ENCODE data around the gene SVBP.

Gene SVBP

GRCh38 chr1:42806171-42806570, 11.0 kb downstream of the SVBP start:
- DNase-seq (ENCODE audit: low read depth in 2 of 2), result no peak

GRCh38 chr1:42801832-42802473, 15.2 kb downstream of the SVBP start:
- peak; percentile 53 to 54 for DNase-seq (ENCODE audit: low read depth in 2 of 2)

- no peak for DNase-seq (ENCODE audit: low read depth in 2 of 2)
Measured at GRCh38 chr1:42797979-42798378, 19.2 kb downstream of the SVBP start.

- DNase-seq (ENCODE audit: low read depth in 2 of 2), result no peak
Measured at GRCh38 chr1:42797414-42797813, 19.8 kb downstream of the SVBP start.

- no peak for DNase-seq (ENCODE audit: low read depth in 2 of 2)
Measured at GRCh38 chr1:42793824-42794223, 23.4 kb downstream of the SVBP start.

GRCh38 chr1:42788021-42788420, 29.2 kb downstream of the SVBP start:
- no peak for DNase-seq (ENCODE audit: low read depth in 2 of 2)

GRCh38 chr1:42786097-42786496, 31.1 kb downstream of the SVBP start:
- DNase-seq (ENCODE audit: low read depth in 2 of 2), result no peak

GRCh38 chr1:42784946-42785693, 32.1 kb downstream of the SVBP start, which contains the start of gene TMEM269:
Gene TMEM269 (plus strand): TSS chr1:42784991. CDS start chr1:42789894, 4,903 bp downstream.
- no peak for DNase-seq (ENCODE audit: low read depth in 2 of 2)

- DNase-seq (ENCODE audit: low read depth in 2 of 2), result no peak
Measured at GRCh38 chr1:42784547-42784945, 32.7 kb downstream of the SVBP start.

- no peak for DNase-seq (ENCODE audit: low read depth in 2 of 2)
Measured at GRCh38 chr1:42783092-42783491, 34.1 kb downstream of the SVBP start.

GRCh38 chr1:42780176-42780575, 37.0 kb downstream of the SVBP start:
- no peak for DNase-seq (ENCODE audit: low read depth in 2 of 2)

- no peak for DNase-seq (ENCODE audit: low read depth in 2 of 2)
Measured at GRCh38 chr1:42779725-42780124, 37.5 kb downstream of the SVBP start.

- DNase-seq (ENCODE audit: low read depth in 2 of 2), result no peak
Measured at GRCh38 chr1:42777852-42778251, 39.3 kb downstream of the SVBP start.

- DNase-seq (ENCODE audit: low read depth in 2 of 2), result no peak
Measured at GRCh38 chr1:42776502-42776901, 40.7 kb downstream of the SVBP start.

GRCh38 chr1:42774928-42775526, 42.2 kb downstream of the SVBP start:
- no peak for DNase-seq (ENCODE audit: low read depth in 2 of 2)

GRCh38 chr1:42773420-42773819, 43.8 kb downstream of the SVBP start:
- no peak for DNase-seq (ENCODE audit: low read depth in 2 of 2)

GRCh38 chr1:42769811-42770210, 47.4 kb downstream of the SVBP start:
- DNase-seq (ENCODE audit: low read depth in 2 of 2), result no peak

- DNase-seq (ENCODE audit: low read depth in 2 of 2), result no peak
Measured at GRCh38 chr1:42768172-42768571, 49.0 kb downstream of the SVBP start.

- no peak for DNase-seq (ENCODE audit: low read depth in 2 of 2)
Measured at GRCh38 chr1:42767510-42768000, 49.6 kb downstream of the SVBP start.

- peak; percentile 94 to 96 for DNase-seq (ENCODE audit: low read depth in 2 of 2)
Measured at GRCh38 chr1:42766741-42767509, 50.3 kb downstream of the SVBP start, which contains the start of the genes C1orf50 and P3H1. Gene C1orf50 (plus strand): TSS chr1:42767249. CDS start chr1:42767312, 63 bp downstream. Gene P3H1 (minus strand): TSS chr1:42767028. CDS start chr1:42766971, 57 bp downstream.

GRCh38 chr1:42765832-42766740, 51.1 kb downstream of the SVBP start:
- peak; percentile 53 to 55 for DNase-seq (ENCODE audit: low read depth in 2 of 2)

Data from fibroblast of skin of left biceps (primary cell).